Endodermal cell (in vitro differentiated cells): ENCODE data around the gene RRAGA. TPM values are rescaled to one million over a fixed set of nuclear protein-coding genes. Genes with fewer than 3 reads are reported as not detected.

Experiments
- DNase-seq: peaks from one replicate; pipeline ENCODE4 v3.0.0-alpha.2; 2017
- H3K27ac ChIP-seq: 2 replicates; pipeline ENCODE4 v1.5.1; 2013; ENCODE audit warnings: mild to moderate bottlenecking, low read depth, low read length, moderate library complexity
- H3K27me3 ChIP-seq: 2 replicates; pipeline ENCODE4 v1.6.1; 2013; ENCODE audit warnings: mild to moderate bottlenecking, low read length, moderate library complexity; ENCODE audit not compliant: insufficient read depth, control insufficient read depth, poor library complexity, severe bottlenecking
- H3K36me3 ChIP-seq: 2 replicates; pipeline ENCODE4 v1.7.0; 2013; ENCODE audit warnings: mild to moderate bottlenecking, low read length, moderate library complexity; ENCODE audit not compliant: control insufficient read depth, insufficient read depth
- H3K4me1 ChIP-seq: one replicate; pipeline ENCODE4 v1.7.0; 2013; ENCODE audit warnings: low read length; ENCODE audit not compliant: control insufficient read depth, insufficient read depth
- H3K4me3 ChIP-seq: 2 replicates; pipeline ENCODE4 v1.5.1; 2013; ENCODE audit warnings: mild to moderate bottlenecking, low read length, moderate library complexity
- H3K9ac ChIP-seq: 2 replicates; pipeline ENCODE4 v1.6.1; 2013; ENCODE audit warnings: mild to moderate bottlenecking, low read length, moderate library complexity; ENCODE audit not compliant: poor library complexity, severe bottlenecking; ENCODE audit errors: extremely low read depth
- H3K9me3 ChIP-seq: 2 replicates; pipeline ENCODE4 v1.6.1; 2013; ENCODE audit warnings: mild to moderate bottlenecking, low read length, moderate library complexity; ENCODE audit not compliant: control insufficient read depth
- H3K27ac Mint-ChIP-seq: 2 replicates; pipeline ENCODE4 v1.8.0; 2020; ENCODE audit warnings: mixed read lengths
- H3K27me3 Mint-ChIP-seq: 2 replicates; pipeline ENCODE4 v1.8.0; 2021; ENCODE audit warnings: mild to moderate bottlenecking, mixed read lengths; ENCODE audit not compliant: insufficient read depth
- H3K36me3 Mint-ChIP-seq: 2 replicates; pipeline ENCODE4 v1.8.0; 2020; ENCODE audit warnings: low read depth, mixed read lengths
- H3K4me1 Mint-ChIP-seq: 2 replicates; pipeline ENCODE4 v1.8.0; 2020; ENCODE audit warnings: mixed read lengths
- H3K4me3 Mint-ChIP-seq: 2 replicates; pipeline ENCODE4 v1.8.0; 2020; ENCODE audit warnings: mild to moderate bottlenecking, moderate library complexity, mixed read lengths
- H3K9me3 Mint-ChIP-seq: 2 replicates; pipeline ENCODE4 v1.8.0; 2020; ENCODE audit warnings: mild to moderate bottlenecking, mixed read lengths
- CTCF ChIP-seq: fragments of 200-600 bp; sonication (generic); conservative IDR thresholded peaks from 2 replicates; pipeline ENCODE4 v1.5.0; 2021; ENCODE audit warnings: antibody characterized with exemption, mild to moderate bottlenecking
- WGBS, 2 experiments: methylation state at CpG; one replicate each; pipeline versions ENCODE4 v1.1.5 to v1.1.7; 2013; ENCODE audit warnings: missing lambda C conversion rate in 2 of 2, mixed read lengths in 1 of 2; ENCODE audit not compliant: insufficient coverage in 1 of 2, insufficient read length in 1 of 2; 5-methylcytosine and 5-hydroxymethylcytosine counted together
- total RNA-seq, 2 donors: library from RNA; stranded (reverse); fragmentation: NEBNext Ultra II Directional in 1 of 2; extraction: Animal tissue kit (Norgen Biotek cat#: 25700) in 1 of 2; gene quantifications; 2 replicates in 1 of 2; 3 replicates in 1 of 2; pipeline ENCODE4 v1.2.1, GENCODE V29; 2021

The RRAGA gene
- total RNA-seq, 2 donors from 2014 or later: 45.0 to 47.2 TPM

DNA sequence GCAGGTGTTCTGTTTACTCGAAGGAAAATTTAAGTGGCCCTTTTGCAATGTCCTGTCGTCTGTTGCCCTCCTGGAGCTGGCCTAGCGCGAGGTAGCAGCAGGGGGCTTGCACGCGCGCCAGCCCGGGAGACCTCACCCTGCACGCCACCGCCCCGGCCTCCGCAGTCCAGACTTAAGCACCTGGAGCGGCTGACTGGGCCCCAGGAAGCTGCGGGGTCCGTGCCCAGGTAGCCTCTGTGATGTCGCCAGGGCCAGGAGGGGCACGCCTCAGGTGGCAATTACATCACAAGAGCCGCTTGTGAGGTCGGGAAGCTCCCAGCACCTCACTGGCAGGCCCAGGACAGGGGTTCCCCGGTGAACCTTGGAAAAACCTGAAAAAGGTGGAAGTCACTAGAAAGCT lies 16.2 kb upstream of the RRAGA start, which contains the start of gene SAXO1:
Gene SAXO1 (minus strand): TSS at position 195 of the 400 bp plus-strand sequence. CDS start 301 bp downstream, outside the sequence.
- Histone ChIP-seq H3K36me3 (no peaks in the 10 kb centered on the region), H3K9ac (no peak within 1 kb of the TSS)
- 87 to 96% methylated on average over 17 to 20 of the region's 20 CpGs for WGBS, 2 experiments

DNA sequence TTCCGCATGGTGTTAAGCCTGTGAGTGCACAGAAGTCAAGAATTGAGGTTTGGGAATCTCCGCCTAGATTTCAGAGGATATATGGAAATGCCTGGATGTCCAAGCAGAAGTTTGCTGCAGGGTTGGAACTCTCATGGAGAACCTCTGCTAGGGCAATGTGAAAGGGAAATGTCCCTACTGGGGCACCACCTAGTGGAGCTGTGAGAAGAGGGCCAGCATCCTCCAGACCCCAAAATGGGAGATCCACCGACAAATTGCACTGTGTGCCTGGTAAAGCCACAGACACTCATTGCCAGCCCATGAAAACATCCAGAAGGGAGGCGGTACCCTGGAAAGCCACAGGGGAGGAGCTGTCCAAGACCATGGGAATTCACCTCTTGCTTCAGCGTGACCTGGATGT lies 12.6 kb upstream of the RRAGA start:
- H3K4me1 Mint-ChIP-seq: no peaks in the 10 kb centered on the region
- H3K4me3 ChIP-seq: no peak overlapping the region
- peaks cover 13% of the 10 kb centered on the region for H3K9me3 ChIP-seq
- peak; percentile 31 for TF ChIP-seq CTCF
- H3K9me3 Mint-ChIP-seq: peaks cover 22% of the 10 kb centered on the region
- no peaks in the 10 kb centered on the region for H3K36me3 ChIP-seq
- H3K4me1 ChIP-seq: no peaks in the 10 kb centered on the region
- peaks cover 12% of the 10 kb centered on the region for H3K36me3 Mint-ChIP-seq
- no peak overlapping the region for H3K9ac ChIP-seq
- no peak overlapping the region for H3K27ac Mint-ChIP-seq
- DNase-seq: no peak
- WGBS, 2 experiments: 93% methylated on average over 5 of the region's 5 CpGs
- H3K27me3 Mint-ChIP-seq: no peaks in the 10 kb centered on the region
- no peaks in the 10 kb centered on the region for H3K27me3 ChIP-seq
- H3K4me3 Mint-ChIP-seq: no peak overlapping the region
- H3K27ac ChIP-seq: no peak overlapping the region

More for the DNA sequence above, 16.2 kb upstream of the RRAGA start, which contains the start of gene SAXO1:
- Histone ChIP-seq H3K4me3 (no peak within 1 kb of the TSS), H3K9me3 (peaks cover 13% of the 10 kb centered on the region), H3K27ac (no peak within 1 kb of the TSS), H3K27me3 (no peaks in the 10 kb centered on the region), H3K4me1 (no peaks in the 10 kb centered on the region)
- Mint-ChIP-seq H3K36me3 (peaks cover 12% of the 10 kb centered on the region), H3K4me3 (no peak within 1 kb of the TSS), H3K27me3 (no peaks in the 10 kb centered on the region), H3K27ac (no peak within 1 kb of the TSS), H3K9me3 (peaks cover 22% of the 10 kb centered on the region), H3K4me1 (no peaks in the 10 kb centered on the region)
- no peak for DNase-seq
- no peak for TF ChIP-seq CTCF

- peaks cover 6% of the 10 kb centered on the region for H3K36me3 ChIP-seq
- peak overlapping the region; percentile 92 for H3K4me3 ChIP-seq
- H3K9ac ChIP-seq: peak overlapping the region; percentile 80
- peak overlapping the region; percentile 86 for H3K27ac Mint-ChIP-seq
- no peaks in the 10 kb centered on the region for H3K9me3 Mint-ChIP-seq
- H3K36me3 Mint-ChIP-seq: no peaks in the 10 kb centered on the region
- peaks cover 15% of the 10 kb centered on the region for H3K4me1 Mint-ChIP-seq
- 4 to 8% methylated on average over 30 to 33 of the region's 33 CpGs for WGBS, 2 experiments
- peak overlapping the region; percentile 83 for H3K4me3 Mint-ChIP-seq
- no peaks in the 10 kb centered on the region for H3K9me3 ChIP-seq
- no peak overlapping the region for H3K27ac ChIP-seq
- H3K27me3 ChIP-seq: no peaks in the 10 kb centered on the region
- no peaks in the 10 kb centered on the region for H3K27me3 Mint-ChIP-seq
- no peaks in the 10 kb centered on the region for H3K4me1 ChIP-seq
- DNase-seq: peak; percentile 65
- no peak for TF ChIP-seq CTCF
Observed at GRCh38 chr9:19049917-19050636, 850 bp downstream of the RRAGA start.
